H1 (cell line): ENCODE results near the gene CFAP100.

Source experiments
- CEBPB ChIP-seq: IDR thresholded peaks from 2 replicates; pipeline ENCODE4 v1.6.1; 2012; ENCODE audit warnings: low read depth, low read length
- CTCF ChIP-seq, 3 experiments: IDR thresholded peaks; 1 replicate in 2 of 3; 2 replicates in 1 of 3; pipeline versions ENCODE4 v1.5.1 to v1.6.1; 2011; ENCODE audit warnings: low read length in 3 of 3, mild to moderate bottlenecking in 3 of 3, inconsistent platforms in 2 of 3, low read depth in 1 of 3, moderate library complexity in 1 of 3; ENCODE audit not compliant: insufficient read depth in 1 of 3; ENCODE audit errors: control extremely low read depth in 1 of 3
- EP300 ChIP-seq, 2 experiments: IDR thresholded peaks; 1 replicate in 1 of 2; 2 replicates in 1 of 2; pipeline ENCODE4 v1.6.1; 2011 to 2012; ENCODE audit warnings: low read depth in 2 of 2, low read length in 2 of 2, mild to moderate bottlenecking in 2 of 2, borderline replicate concordance in 1 of 2, inconsistent platforms in 1 of 2, moderate library complexity in 1 of 2
- EZH2 ChIP-seq: fragments of 200-600 bp; sonication (generic); IDR thresholded peaks from 2 replicates; pipeline ENCODE4 v1.7.1; 2012; ENCODE audit warnings: low read depth, mild to moderate bottlenecking, moderate library complexity, low read length, inconsistent platforms; ENCODE audit not compliant: severe bottlenecking
- JUND ChIP-seq: IDR thresholded peaks from 2 replicates; pipeline ENCODE4 v1.6.1; 2011; ENCODE audit warnings: mild to moderate bottlenecking, improper control_type of control experiment, low read length
- MAFK ChIP-seq: IDR thresholded peaks from 2 replicates; pipeline ENCODE4 v1.6.1; 2012; ENCODE audit warnings: low read depth, mild to moderate bottlenecking, improper control_type of control experiment, low read length
- MAX ChIP-seq: IDR thresholded peaks from 2 replicates; pipeline ENCODE4 v1.6.1; 2012; ENCODE audit warnings: inconsistent platforms
- POLR2A ChIP-seq, 2 experiments: IDR thresholded peaks; 1 replicate in 1 of 2; 2 replicates in 1 of 2; pipeline ENCODE4 v1.6.1; 2011; ENCODE audit warnings: low read depth in 2 of 2, low read length in 2 of 2, mild to moderate bottlenecking in 2 of 2; ENCODE audit errors: control extremely low read depth in 1 of 2
- POLR2AphosphoS5 ChIP-seq: IDR thresholded peaks from 2 replicates; pipeline ENCODE4 v1.6.1; 2011; ENCODE audit warnings: low read depth, low read length
- RAD21 ChIP-seq, 2 experiments: IDR thresholded peaks in 1 of 2; conservative IDR thresholded peaks in 1 of 2; 2 replicates each; pipeline ENCODE4 v1.6.1; 2011; ENCODE audit warnings: low read depth in 2 of 2, low read length in 2 of 2, improper control_type of control experiment in 1 of 2, inconsistent platforms in 1 of 2, mild to moderate bottlenecking in 1 of 2, moderate library complexity in 1 of 2
- TEAD4 ChIP-seq: IDR thresholded peaks from 2 replicates; pipeline ENCODE4 v1.6.1; 2012; ENCODE audit warnings: low read depth, low read length, inconsistent platforms, mixed read lengths
- ZNF274 ChIP-seq: IDR thresholded peaks from 2 replicates; pipeline ENCODE4 v1.7.0; 2012; ENCODE audit warnings: low read length, borderline replicate concordance; ENCODE audit errors: extremely low read depth

DNA sequence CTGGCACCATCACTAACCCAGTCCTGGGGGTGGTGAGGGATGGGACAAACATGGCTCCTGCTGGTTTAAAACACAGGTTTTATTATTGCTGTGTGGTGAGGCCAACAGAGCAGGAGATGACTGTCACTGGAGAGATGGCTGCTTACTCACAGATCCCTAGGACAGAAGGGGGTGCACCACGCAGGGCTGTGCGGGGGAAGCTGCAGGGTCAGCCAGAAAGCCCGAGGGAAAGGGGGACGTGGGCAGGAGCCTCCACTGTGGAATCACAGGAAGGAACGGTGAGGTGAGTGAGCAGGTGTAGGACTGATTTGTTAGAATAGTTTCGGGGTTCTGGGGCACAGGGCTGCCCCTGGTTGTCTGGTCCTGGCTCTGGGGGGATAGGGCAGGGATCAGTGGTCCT is 7.5 kb downstream of the CFAP100 start:
- TF ChIP-seq EP300 (IDR thresholded peaks at IDR 0.05; ENCODE audit: borderline replicate concordance in 1 of 2, low read depth in 2 of 2, low read length in 2 of 2) (no peak), CTCF (IDR thresholded peaks at IDR 0.05; ENCODE audit: control extremely low read depth in 1 of 3, insufficient read depth in 1 of 3, low read depth in 1 of 3, low read length in 3 of 3) (no peak), POLR2A (IDR thresholded peaks at IDR 0.05; ENCODE audit: control extremely low read depth in 1 of 2, low read depth in 2 of 2, low read length in 2 of 2) (no peak), MAX (no peak), EZH2 (no peak), TEAD4 (no peak), POLR2AphosphoS5 (no peak), CEBPB (no peak), ZNF274 (no peak), MAFK (no peak), RAD21 (IDR thresholded peaks at IDR 0.05 in 1 of 2, conservative IDR thresholded peaks at IDR 0.05 in 1 of 2; ENCODE audit: low read depth in 2 of 2, low read length in 2 of 2) (no peak), JUND (no peak)
